ENCODE measurements around the gene VCPKMT. TPM values are rescaled to one million over a fixed set of nuclear protein-coding genes. Genes with fewer than 3 reads are reported as not detected.
"Not testable (repeated sequence)": the region's sequence is repeated elsewhere in the genome, so short reads cannot be mapped to it uniquely, and the experiment has no call there.

VCPKMT gene
- total RNA-seq, 1 donor from 2014 or later: 3.7 TPM

- DNase-seq (ENCODE audit: low read depth, low spot score): no peak
These were observed 24.3 kb downstream of the VCPKMT start for GRCh38 chr14:50092006-50092555.

- no peak for DNase-seq (ENCODE audit: low read depth, low spot score)
These were observed 25.0 kb downstream of the VCPKMT start for GRCh38 chr14:50091240-50091913.

GRCh38 chr14:50089208-50089607 is 27.2 kb downstream of the VCPKMT start:
- DNase-seq (ENCODE audit: low read depth, low spot score): no peak

GRCh38 chr14:50088731-50089130 is 27.6 kb downstream of the VCPKMT start:
- no peak for DNase-seq (ENCODE audit: low read depth, low spot score)

GRCh38 chr14:50088117-50088515 is 28.3 kb downstream of the VCPKMT start:
- no peak for DNase-seq (ENCODE audit: low read depth, low spot score)

GRCh38 chr14:50087341-50088116 is 28.8 kb downstream of the VCPKMT start:
- no peak for DNase-seq (ENCODE audit: low read depth, low spot score)

- DNase-seq (ENCODE audit: low read depth, low spot score): no peak
These were observed 30.1 kb downstream of the VCPKMT start for GRCh38 chr14:50086321-50086711.

GRCh38 chr14:50085570-50086320 is 30.6 kb downstream of the VCPKMT start:
- no peak for DNase-seq (ENCODE audit: low read depth, low spot score)

- DNase-seq (ENCODE audit: low read depth, low spot score): no peak
These were observed 31.7 kb downstream of the VCPKMT start for GRCh38 chr14:50084666-50085065.

GRCh38 chr14:50083467-50084337 is 32.7 kb downstream of the VCPKMT start:
- DNase-seq (ENCODE audit: low read depth, low spot score): no peak

GRCh38 chr14:50082784-50083466 is 33.4 kb downstream of the VCPKMT start:
- DNase-seq (ENCODE audit: low read depth, low spot score): no peak

GRCh38 chr14:50082308-50082742 is 34.0 kb downstream of the VCPKMT start:
- no peak for DNase-seq (ENCODE audit: low read depth, low spot score)

GRCh38 chr14:50079103-50079502 is 37.3 kb downstream of the VCPKMT start:
- DNase-seq (ENCODE audit: low read depth, low spot score): not testable (repeated sequence)

- DNase-seq (ENCODE audit: low read depth, low spot score): not testable (repeated sequence)
These were observed 42.7 kb downstream of the VCPKMT start for GRCh38 chr14:50073663-50074062.

- DNase-seq (ENCODE audit: low read depth, low spot score): no peak
These were observed 44.0 kb downstream of the VCPKMT start for GRCh38 chr14:50072395-50072794.

GRCh38 chr14:50070840-50071548 is 45.4 kb downstream of the VCPKMT start:
- no peak for DNase-seq (ENCODE audit: low read depth, low spot score)

GRCh38 chr14:50070230-50070629 is 46.1 kb downstream of the VCPKMT start:
- DNase-seq (ENCODE audit: low read depth, low spot score): no peak

GRCh38 chr14:50069325-50069724 is 47.0 kb downstream of the VCPKMT start:
- DNase-seq (ENCODE audit: low read depth, low spot score): no peak

GRCh38 chr14:50068496-50068895 is 47.9 kb downstream of the VCPKMT start:
- no peak for DNase-seq (ENCODE audit: low read depth, low spot score)

All from pulmonary artery endothelial cell (primary cell).